Prostate gland (tissue), 2 donors: Measurements from ENCODE around the gene SIVA1. TPM values are rescaled to one million over a fixed set of nuclear protein-coding genes. Genes with fewer than 3 reads are reported as not detected.

Source experiments
- DNase-seq: peaks from one replicate; pipeline ENCODE4 v3.0.0-alpha.2; 2019; ENCODE audit warnings: low spot score
- H3K27ac ChIP-seq, 2 donors: fragments of 200-600 bp; sonication (generic); 2 replicates each; pipeline ENCODE4 v1.5.1; 2017 to 2019
- H3K27me3 ChIP-seq: fragments of 200-600 bp; sonication (generic); replicated peaks from 2 replicates; pipeline ENCODE4 v1.5.1; 2019; ENCODE audit not compliant: insufficient read depth
- H3K36me3 ChIP-seq, 2 donors: fragments of 200-600 bp; sonication (generic); 1 replicate in 1 of 2; 2 replicates in 1 of 2; pipeline versions ENCODE4 v1.5.1 to v1.8.1; 2017 to 2019
- H3K4me1 ChIP-seq: fragments of 200-600 bp; sonication (generic); replicated peaks from 2 replicates; pipeline ENCODE4 v1.5.1; 2019
- H3K4me3 ChIP-seq, 2 donors: fragments of 200-600 bp; sonication (generic); 2 replicates each; pipeline ENCODE4 v1.5.1; 2017 to 2019
- H3K9me3 ChIP-seq: fragments of 200-600 bp; sonication (generic); 2 replicates; pipeline ENCODE4 v1.5.1; 2017
- CTCF ChIP-seq, 4 experiments: fragments of 200-600 bp in 2 of 4; fragments of 450-650 bp in 2 of 4; sonication (generic) in 2 of 4; IDR thresholded peaks; 1 replicate in 3 of 4; 2 replicates in 1 of 4; pipeline ENCODE4 v1.5.1; 2016 to 2019; ENCODE audit warnings: antibody characterized with exemption in 4 of 4, mild to moderate bottlenecking in 2 of 4, moderate library complexity in 2 of 4
- POLR2A ChIP-seq: fragments of 450-650 bp; IDR thresholded peaks from one replicate; pipeline ENCODE4 v1.6.1; 2016; ENCODE audit warnings: antibody characterized with exemption, mild to moderate bottlenecking
- POLR2AphosphoS5 ChIP-seq: sonication (generic); formaldehyde crosslinking; IDR thresholded peaks from one replicate; pipeline ENCODE4 v1.6.1; 2017; ENCODE audit warnings: antibody characterized with exemption
- WGBS: methylation state at CpG from one replicate; pipeline ENCODE4 v1.1.5; 2018; 5-methylcytosine and 5-hydroxymethylcytosine counted together
- intact Hi-C: fragments of 100-400 bp; cut with DNase I; formaldehyde crosslinking; loops from one replicate; pipeline ENCODE4 v1.14.2; 2022
- total RNA-seq, 2 donors: library from RNA; depleted of rRNA; stranded (reverse); fragments of >200 nt; gene quantifications; one replicate each; pipeline ENCODE4 v1.1.0, GENCODE V29; 2016

SIVA1 gene
- total RNA-seq, 2 donors from 2014 or later = 249 to 514 TPM

DNA sequence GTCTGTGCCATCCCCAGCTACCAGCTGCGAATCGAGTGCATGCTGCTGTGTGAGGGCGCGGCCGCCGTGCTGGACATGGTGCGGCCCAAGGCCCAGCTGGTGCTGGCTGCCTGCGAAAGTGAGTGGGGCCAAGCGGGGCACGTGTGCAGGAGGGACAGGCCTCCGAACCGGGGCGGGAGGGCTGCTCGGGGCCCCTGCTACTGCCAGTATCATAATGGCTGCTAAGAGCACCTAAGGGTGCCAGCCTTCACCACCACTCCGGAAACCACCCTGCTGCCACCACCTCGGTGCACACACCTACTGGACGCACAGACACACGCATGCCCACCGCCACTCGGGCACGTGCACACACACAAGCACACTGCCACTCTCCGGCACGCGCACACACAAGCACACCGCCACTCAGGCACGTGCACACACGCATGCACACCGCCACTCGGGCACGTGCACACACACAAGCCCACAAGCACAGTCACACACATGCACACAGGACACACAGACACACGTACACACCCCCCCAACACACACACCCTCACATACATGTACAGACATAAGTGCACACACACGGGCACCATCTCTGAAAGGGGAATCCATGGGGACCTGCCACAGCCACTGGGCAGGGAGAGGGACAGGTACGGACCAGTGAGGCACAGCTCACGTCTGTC is 42.7 kb upstream of the SIVA1 start:
- Histone ChIP-seq H3K4me3 (no peak overlapping the region), H3K4me1 (no peaks in the 10 kb centered on the region), H3K9me3 (no peaks in the 10 kb centered on the region), H3K27ac (no peak overlapping the region), H3K27me3 (no peaks in the 10 kb centered on the region), H3K36me3 (peaks cover 0 to 3% of the 10 kb centered on the region in 2 donors)
- intact Hi-C loops = no loop called here
- TF ChIP-seq CTCF (IDR thresholded peaks at IDR 0.05) = no peak
- TF ChIP-seq POLR2AphosphoS5 = no peak
- no peak for TF ChIP-seq POLR2A
- WGBS = 88% methylated on average over 29 of the region's 34 CpGs
- DNase-seq = no peak

DNA sequence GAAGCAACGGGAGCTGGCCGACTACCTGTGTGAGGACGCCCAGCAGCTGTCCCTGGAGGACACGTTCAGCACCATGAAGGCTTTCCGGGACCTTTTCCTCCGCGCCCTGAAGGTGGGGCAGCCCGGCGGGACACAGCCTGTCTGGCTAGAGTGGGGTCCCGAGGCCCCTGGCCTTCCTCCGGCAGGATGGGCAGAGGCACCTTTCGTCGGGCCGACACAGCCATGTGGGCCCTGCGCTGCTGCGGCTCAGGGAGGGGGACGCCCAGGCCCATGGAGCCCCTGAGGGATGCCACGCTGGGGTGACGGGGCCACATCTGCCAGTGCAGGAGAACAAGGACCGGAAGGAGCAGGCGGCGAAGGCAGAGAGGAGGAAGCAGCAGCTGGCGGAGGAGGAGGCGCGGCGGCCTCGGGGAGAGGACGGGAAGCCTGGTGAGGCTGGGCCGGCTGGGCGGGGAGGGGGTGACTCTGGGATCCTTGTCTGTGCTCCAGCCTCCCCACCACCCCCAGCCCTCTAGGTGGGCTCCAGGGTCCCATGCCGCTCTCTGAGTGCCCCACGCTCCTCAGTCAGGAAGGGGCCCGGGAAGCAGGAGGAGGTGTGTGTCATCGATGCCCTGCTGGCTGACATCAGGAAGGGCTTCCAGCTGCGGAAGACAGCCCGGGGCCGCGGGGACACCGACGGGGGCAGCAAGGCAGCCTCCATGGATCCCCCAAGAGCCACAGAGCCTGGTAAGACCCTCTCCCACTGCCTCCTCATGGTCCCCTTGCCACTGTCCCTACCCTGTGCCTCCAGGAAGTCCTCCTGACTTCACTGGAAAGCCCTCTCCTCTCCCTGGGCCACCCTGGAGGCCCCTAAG is 39.8 kb upstream of the SIVA1 start:
- intact Hi-C loops = no loop called here
- WGBS = 90% methylated on average over 40 of the region's 40 CpGs
- H3K27me3 ChIP-seq = no peaks in the 10 kb centered on the region
- no peaks in the 10 kb centered on the region for H3K9me3 ChIP-seq
- H3K36me3 ChIP-seq = peaks cover 0 to 3% of the 10 kb centered on the region in 2 donors
- H3K4me1 ChIP-seq = no peaks in the 10 kb centered on the region
- no peak for TF ChIP-seq POLR2A
- no peak for TF ChIP-seq CTCF (IDR thresholded peaks at IDR 0.05)
- no peak for TF ChIP-seq POLR2AphosphoS5
- no peak overlapping the region for H3K27ac ChIP-seq
- no peak for DNase-seq
- no peak overlapping the region for H3K4me3 ChIP-seq

DNA sequence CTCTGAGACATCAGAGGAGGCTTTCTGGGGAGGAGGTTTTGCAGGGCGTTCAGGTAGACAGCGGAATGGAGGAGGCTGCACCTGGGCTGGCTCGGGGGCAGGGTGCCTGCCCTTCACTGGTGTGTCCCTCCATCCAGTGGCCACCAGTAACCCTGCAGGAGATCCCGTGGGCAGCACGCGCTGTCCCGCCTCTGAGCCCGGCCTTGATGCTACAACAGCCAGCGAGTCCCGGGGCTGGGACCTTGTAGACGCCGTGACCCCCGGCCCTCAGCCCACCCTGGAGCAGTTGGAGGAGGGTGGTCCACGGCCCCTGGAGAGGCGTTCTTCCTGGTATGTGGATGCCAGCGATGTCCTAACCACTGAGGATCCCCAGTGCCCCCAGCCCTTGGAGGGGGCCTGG is 38.9 kb upstream of the SIVA1 start:
- no peaks in the 10 kb centered on the region for H3K9me3 ChIP-seq
- no peak for TF ChIP-seq POLR2AphosphoS5
- TF ChIP-seq POLR2A = no peak
- TF ChIP-seq CTCF (IDR thresholded peaks at IDR 0.05) = no peak
- 94% methylated on average over 15 of the region's 16 CpGs for WGBS
- no peak overlapping the region for H3K27ac ChIP-seq
- no peak overlapping the region for H3K4me3 ChIP-seq
- no peaks in the 10 kb centered on the region for H3K4me1 ChIP-seq
- intact Hi-C loops = no loop called here
- H3K36me3 ChIP-seq = peaks cover 0 to 3% of the 10 kb centered on the region in 2 donors
- H3K27me3 ChIP-seq = no peaks in the 10 kb centered on the region
- DNase-seq = no peak

DNA sequence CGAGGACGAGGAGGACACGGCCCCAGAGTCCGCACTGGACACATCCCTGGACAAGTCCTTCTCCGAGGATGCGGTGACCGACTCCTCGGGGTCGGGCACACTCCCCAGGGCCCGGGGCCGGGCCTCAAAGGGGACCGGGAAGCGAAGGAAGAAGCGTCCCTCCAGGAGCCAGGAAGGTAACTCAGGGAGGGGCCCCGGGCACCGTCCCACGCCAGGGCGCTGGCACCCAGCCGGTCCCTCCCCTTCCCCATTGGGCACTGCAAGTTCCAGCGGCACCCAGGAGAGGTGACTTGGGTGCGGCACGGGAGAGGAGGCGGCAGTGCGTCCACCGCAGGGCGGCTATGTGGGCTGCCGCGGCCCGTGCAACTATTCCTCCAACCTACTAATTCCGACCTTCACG is 38.3 kb upstream of the SIVA1 start:
- WGBS = 87% methylated on average over 30 of the region's 31 CpGs
- peaks cover 0 to 3% of the 10 kb centered on the region in 2 donors for H3K36me3 ChIP-seq

More for the DNA sequence above, 38.3 kb upstream of the SIVA1 start:
- TF ChIP-seq POLR2AphosphoS5 (no peak), POLR2A (no peak), CTCF (IDR thresholded peaks at IDR 0.05) (no peak)
- Histone ChIP-seq H3K27me3 (no peaks in the 10 kb centered on the region), H3K9me3 (no peaks in the 10 kb centered on the region), H3K4me1 (no peaks in the 10 kb centered on the region), H3K4me3 (no peak overlapping the region), H3K27ac (no peak overlapping the region)
- intact Hi-C loops = no loop called here
- DNase-seq = no peak
